Measurements from ENCODE around the gene NTRK3. TPM values are rescaled to one million over a fixed set of nuclear protein-coding genes. Genes with fewer than 3 reads are reported as not detected.

NTRK3 gene
- total RNA-seq, 4 donors from 2014 or later: 0.35 to 5.8 (median 3.0) TPM

DNA sequence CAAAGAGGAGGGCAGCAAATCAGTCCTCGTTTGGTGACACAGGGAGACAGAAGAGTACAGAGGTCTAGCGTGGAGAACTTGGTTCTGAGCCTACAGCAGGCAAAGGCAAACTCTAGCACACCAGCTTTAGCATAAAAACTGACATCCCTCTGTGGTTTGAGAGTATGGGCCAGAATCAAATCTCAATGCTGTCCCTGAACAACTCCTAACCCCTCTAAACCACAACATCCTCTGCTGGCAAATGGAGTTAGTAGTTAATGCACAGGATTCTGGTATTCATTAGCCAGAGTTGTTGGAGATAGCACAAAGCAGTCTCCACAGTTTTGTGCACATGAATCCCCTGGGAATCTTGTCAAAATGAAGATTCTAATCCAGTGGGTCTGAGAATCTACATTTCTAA lies 315.8 kb downstream of the NTRK3 start:
- Histone ChIP-seq H3K4me3 (no peak overlapping the region), H3K4me1 (no peaks in the 10 kb centered on the region), H3K27me3 (no peaks in the 10 kb centered on the region), H3K9me3 (no peaks in the 10 kb centered on the region), H3K36me3 (no peaks in the 10 kb centered on the region), H3K27ac (no peak overlapping the region)
- DNase-seq: no peak
- TF ChIP-seq, protein P1, sequence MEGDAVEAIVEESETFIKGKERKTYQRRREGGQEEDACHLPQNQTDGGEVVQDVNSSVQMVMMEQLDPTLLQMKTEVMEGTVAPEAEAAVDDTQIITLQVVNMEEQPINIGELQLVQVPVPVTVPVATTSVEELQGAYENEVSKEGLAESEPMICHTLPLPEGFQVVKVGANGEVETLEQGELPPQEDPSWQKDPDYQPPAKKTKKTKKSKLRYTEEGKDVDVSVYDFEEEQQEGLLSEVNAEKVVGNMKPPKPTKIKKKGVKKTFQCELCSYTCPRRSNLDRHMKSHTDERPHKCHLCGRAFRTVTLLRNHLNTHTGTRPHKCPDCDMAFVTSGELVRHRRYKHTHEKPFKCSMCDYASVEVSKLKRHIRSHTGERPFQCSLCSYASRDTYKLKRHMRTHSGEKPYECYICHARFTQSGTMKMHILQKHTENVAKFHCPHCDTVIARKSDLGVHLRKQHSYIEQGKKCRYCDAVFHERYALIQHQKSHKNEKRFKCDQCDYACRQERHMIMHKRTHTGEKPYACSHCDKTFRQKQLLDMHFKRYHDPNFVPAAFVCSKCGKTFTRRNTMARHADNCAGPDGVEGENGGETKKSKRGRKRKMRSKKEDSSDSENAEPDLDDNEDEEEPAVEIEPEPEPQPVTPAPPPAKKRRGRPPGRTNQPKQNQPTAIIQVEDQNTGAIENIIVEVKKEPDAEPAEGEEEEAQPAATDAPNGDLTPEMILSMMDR (IDR thresholded peaks at IDR 0.05): no peak
- no peak for TF ChIP-seq POLR2A (IDR thresholded peaks at IDR 0.05)

DNA sequence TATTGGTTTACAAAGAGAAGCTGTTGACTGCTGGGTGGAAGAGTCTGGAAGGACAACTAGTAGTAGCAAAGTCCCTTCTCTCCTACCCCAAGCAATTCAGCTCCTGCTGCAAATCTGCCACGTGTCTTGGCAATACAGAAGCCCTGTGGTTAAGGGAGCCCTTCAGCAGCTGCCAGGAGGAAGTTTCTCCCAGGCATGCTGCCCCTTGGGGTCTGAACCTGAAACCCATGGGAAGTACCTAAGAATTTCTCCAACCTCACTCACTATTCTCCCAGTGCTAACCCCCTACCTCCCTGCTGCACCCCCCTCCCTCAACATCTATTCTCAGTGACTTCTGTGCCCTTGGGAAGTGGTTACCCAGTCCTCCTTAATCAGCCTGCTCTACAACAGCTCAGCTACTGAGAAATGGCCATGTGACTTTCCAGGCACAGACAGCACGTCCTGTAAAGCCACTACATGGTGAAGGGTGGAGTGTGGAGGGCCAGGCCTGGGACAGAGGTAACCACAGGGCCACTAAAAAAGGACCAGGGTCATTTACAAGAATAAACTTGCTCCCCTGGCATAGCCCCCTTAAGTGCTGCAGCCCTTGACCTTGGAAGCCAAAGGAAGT lies 316.6 kb downstream of the NTRK3 start:
- Histone ChIP-seq H3K27me3 (no peaks in the 10 kb centered on the region), H3K9me3 (no peaks in the 10 kb centered on the region)

DNA sequence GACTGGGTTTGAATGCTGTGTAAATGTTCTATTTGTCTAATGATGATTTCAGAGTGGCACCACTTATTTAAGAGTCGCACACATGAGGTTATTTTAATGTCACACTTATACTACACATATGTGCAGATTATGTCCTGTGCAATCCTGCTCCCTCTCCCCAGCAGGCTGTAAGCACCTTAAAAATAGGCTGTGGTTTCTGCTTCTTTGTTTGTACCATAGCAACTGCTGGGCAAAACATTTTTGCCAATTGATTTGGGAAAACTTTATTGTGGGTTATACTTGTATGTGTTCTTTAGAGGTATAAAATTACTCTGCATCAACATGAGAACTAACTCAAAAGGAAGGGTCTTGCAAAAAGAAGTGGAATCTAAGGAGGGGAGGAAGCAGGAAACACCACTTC lies 318.5 kb downstream of the NTRK3 start:
- Histone ChIP-seq H3K4me1 (no peaks in the 10 kb centered on the region), H3K4me3 (no peak overlapping the region), H3K27me3 (no peaks in the 10 kb centered on the region), H3K27ac (no peak overlapping the region), H3K36me3 (no peaks in the 10 kb centered on the region), H3K9me3 (no peaks in the 10 kb centered on the region)
- no peak for TF ChIP-seq POLR2A (IDR thresholded peaks at IDR 0.05)
- TF ChIP-seq, protein P1 (IDR thresholded peaks at IDR 0.05): no peak
- DNase-seq: no peak

More for the DNA sequence above, 316.6 kb downstream of the NTRK3 start:
- Histone ChIP-seq H3K27ac (no peak overlapping the region), H3K36me3 (no peaks in the 10 kb centered on the region), H3K4me1 (no peaks in the 10 kb centered on the region), H3K4me3 (no peak overlapping the region)
- no peak for TF ChIP-seq POLR2A (IDR thresholded peaks at IDR 0.05)
- TF ChIP-seq, protein P1 (IDR thresholded peaks at IDR 0.05): no peak
- DNase-seq: no peak

DNA sequence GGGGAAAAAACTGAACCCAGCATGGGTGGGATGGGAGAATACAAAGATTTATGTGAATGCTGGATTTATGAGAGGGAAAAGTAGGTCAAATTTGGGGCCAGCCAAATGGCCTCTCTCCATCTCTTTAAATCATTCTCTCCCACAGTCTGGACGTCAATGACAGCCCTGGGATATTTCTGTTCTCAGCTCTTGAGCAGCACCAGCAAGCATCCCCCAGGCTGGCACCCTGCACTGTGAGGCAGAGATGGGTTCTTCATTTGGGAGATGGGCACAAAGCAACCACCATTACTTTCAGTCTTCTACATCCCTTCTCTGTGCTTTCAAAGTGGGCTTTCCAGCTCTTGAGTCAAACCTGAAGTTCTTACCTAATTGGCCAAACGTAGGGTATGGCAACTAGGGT lies 321.0 kb downstream of the NTRK3 start:
- Histone ChIP-seq H3K4me1 (no peaks in the 10 kb centered on the region), H3K4me3 (no peak overlapping the region), H3K9me3 (no peaks in the 10 kb centered on the region), H3K27me3 (no peaks in the 10 kb centered on the region), H3K36me3 (no peaks in the 10 kb centered on the region), H3K27ac (no peak overlapping the region)
- no peak for DNase-seq
- TF ChIP-seq, protein P1 (IDR thresholded peaks at IDR 0.05): no peak
- no peak for TF ChIP-seq POLR2A (IDR thresholded peaks at IDR 0.05)

DNA sequence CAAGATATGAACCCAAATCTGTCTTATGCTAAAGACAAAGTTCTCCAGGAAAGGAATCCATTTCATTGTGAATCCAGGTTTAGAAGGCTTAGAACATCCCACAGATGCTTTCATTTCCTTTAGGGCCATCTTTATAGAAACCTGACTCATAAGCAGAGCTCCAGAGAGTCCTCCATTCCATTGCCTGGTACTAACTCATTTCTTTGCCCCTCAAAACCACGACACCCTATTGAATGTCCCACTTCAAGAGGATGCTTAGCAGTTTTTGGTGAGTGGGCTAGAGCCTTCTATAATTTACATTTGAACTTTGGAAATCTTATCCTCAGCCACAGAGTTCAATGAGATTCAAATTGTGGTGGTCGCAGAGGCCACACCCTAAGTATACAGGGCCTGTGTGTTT lies 325.0 kb downstream of the NTRK3 start:
- H3K27ac ChIP-seq: no peak overlapping the region
- no peaks in the 10 kb centered on the region for H3K4me1 ChIP-seq
- no peaks in the 10 kb centered on the region for H3K36me3 ChIP-seq
- TF ChIP-seq, protein P1 (IDR thresholded peaks at IDR 0.05): no peak
- TF ChIP-seq POLR2A (IDR thresholded peaks at IDR 0.05): no peak
- no peaks in the 10 kb centered on the region for H3K27me3 ChIP-seq
- no peaks in the 10 kb centered on the region for H3K9me3 ChIP-seq
- no peak for DNase-seq
- no peak overlapping the region for H3K4me3 ChIP-seq

DNA sequence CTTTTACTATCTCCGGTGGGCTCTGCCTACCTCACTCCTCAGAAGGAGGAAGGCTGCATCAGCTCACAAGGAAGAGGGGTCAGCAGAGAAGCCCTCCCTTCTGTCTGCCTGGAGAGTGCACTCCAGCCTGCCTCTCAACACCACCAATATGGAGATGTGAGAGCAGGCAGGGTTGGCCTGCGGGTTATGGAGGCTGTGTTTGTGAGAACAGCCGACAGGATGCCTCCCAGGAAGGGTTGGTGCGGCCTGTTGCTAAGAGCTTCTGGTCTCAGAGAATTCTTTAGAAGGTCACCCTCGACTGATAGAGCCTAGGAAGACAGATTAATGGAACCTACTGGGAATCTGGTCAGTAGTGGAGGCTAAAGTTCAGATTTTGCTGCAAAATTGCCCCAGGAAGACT lies 326.1 kb downstream of the NTRK3 start:
- no peak for TF ChIP-seq POLR2A (IDR thresholded peaks at IDR 0.05)
- TF ChIP-seq, protein P1 (IDR thresholded peaks at IDR 0.05): no peak
- no peaks in the 10 kb centered on the region for H3K27me3 ChIP-seq
- H3K4me1 ChIP-seq: no peaks in the 10 kb centered on the region
- no peak overlapping the region for H3K4me3 ChIP-seq
- no peaks in the 10 kb centered on the region for H3K9me3 ChIP-seq
- H3K27ac ChIP-seq: no peak overlapping the region
- DNase-seq: no peak
- no peaks in the 10 kb centered on the region for H3K36me3 ChIP-seq
